Measurements from ENCODE around the gene LIG1. TPM values are rescaled to one million over a fixed set of nuclear protein-coding genes. Genes with fewer than 3 reads are reported as not detected.

LIG1 gene
- total and polyA plus RNA-seq, 2 donors from 2014 or later = 14.0 to 25.9 TPM

- no peaks in the 10 kb centered on the region for H3K36me3 ChIP-seq (ENCODE audit: control insufficient read depth in 2 of 3, insufficient read depth in 3 of 3, low read length in 3 of 3)
- DNase-seq (peak in 1 of 5 donors; percentile 3), FAIRE-seq (no peak)
- H3K4me3 ChIP-seq (ENCODE audit: low read length in 3 of 3) = no peak overlapping the region
- intact Hi-C loops (cut with DNase I) = no loop called here
- H3K4me1 ChIP-seq (ENCODE audit: control insufficient read depth in 2 of 3, insufficient read depth in 2 of 3, low read depth in 1 of 3, low read length in 3 of 3) = no peaks in the 10 kb centered on the region
- no peak overlapping the region for H3K27ac ChIP-seq (ENCODE audit: low read depth in 2 of 2, low read length in 2 of 2)
- H3K9ac ChIP-seq (ENCODE audit: low read length in 3 of 3) = no peak overlapping the region
- no peak for TF ChIP-seq CTCF (IDR thresholded peaks at IDR 0.05; ENCODE audit: borderline replicate concordance, extremely low read depth, insufficient read depth)
- no peaks in the 10 kb centered on the region for H3K9me3 ChIP-seq (ENCODE audit: control insufficient read depth in 2 of 3, insufficient read depth in 1 of 3, low read length in 3 of 3)
- no peaks in the 10 kb centered on the region for H3K27me3 ChIP-seq (ENCODE audit: control insufficient read depth, insufficient read depth, low read length)
Measured at GRCh38 chr19:48192750-48193149, 22.6 kb upstream of the LIG1 start.

GRCh38 chr19:48190885-48191284 is 20.7 kb upstream of the LIG1 start:
- no peak overlapping the region for H3K4me3 ChIP-seq (ENCODE audit: low read length in 3 of 3)
- H3K27me3 ChIP-seq (ENCODE audit: control insufficient read depth, insufficient read depth, low read length) = no peaks in the 10 kb centered on the region
- H3K9me3 ChIP-seq (ENCODE audit: control insufficient read depth in 2 of 3, insufficient read depth in 1 of 3, low read length in 3 of 3) = no peaks in the 10 kb centered on the region
- no peak for DNase-seq
- H3K4me1 ChIP-seq (ENCODE audit: control insufficient read depth in 2 of 3, insufficient read depth in 2 of 3, low read depth in 1 of 3, low read length in 3 of 3) = no peaks in the 10 kb centered on the region
- no peak overlapping the region for H3K9ac ChIP-seq (ENCODE audit: low read length in 3 of 3)
- intact Hi-C loops (cut with DNase I) = no loop called here
- no peak for TF ChIP-seq CTCF (IDR thresholded peaks at IDR 0.05; ENCODE audit: borderline replicate concordance, extremely low read depth, insufficient read depth)
- FAIRE-seq = no peak
- H3K27ac ChIP-seq (ENCODE audit: low read depth in 2 of 2, low read length in 2 of 2) = no peak overlapping the region
- no peaks in the 10 kb centered on the region for H3K36me3 ChIP-seq (ENCODE audit: control insufficient read depth in 2 of 3, insufficient read depth in 3 of 3, low read length in 3 of 3)

GRCh38 chr19:48190288-48190884 is 20.2 kb upstream of the LIG1 start:
- H3K4me1 ChIP-seq (ENCODE audit: control insufficient read depth in 2 of 3, insufficient read depth in 2 of 3, low read depth in 1 of 3, low read length in 3 of 3) = no peaks in the 10 kb centered on the region
- peak in 4 of 5 donors; percentile 60 to 78 (median 74) for DNase-seq

More at GRCh38 chr19:48190288-48190884, 20.2 kb upstream of the LIG1 start:
- no peak for FAIRE-seq
- no peak for TF ChIP-seq CTCF (IDR thresholded peaks at IDR 0.05; ENCODE audit: borderline replicate concordance, extremely low read depth, insufficient read depth)
- no peak overlapping the region for H3K4me3 ChIP-seq (ENCODE audit: low read length in 3 of 3)
- no peak overlapping the region for H3K9ac ChIP-seq (ENCODE audit: low read length in 3 of 3)
- no peaks in the 10 kb centered on the region for H3K36me3 ChIP-seq (ENCODE audit: control insufficient read depth in 2 of 3, insufficient read depth in 3 of 3, low read length in 3 of 3)
- no peaks in the 10 kb centered on the region for H3K27me3 ChIP-seq (ENCODE audit: control insufficient read depth, insufficient read depth, low read length)
- H3K9me3 ChIP-seq (ENCODE audit: control insufficient read depth in 2 of 3, insufficient read depth in 1 of 3, low read length in 3 of 3) = no peaks in the 10 kb centered on the region
- intact Hi-C loops (cut with DNase I) = no loop called here
- no peak overlapping the region for H3K27ac ChIP-seq (ENCODE audit: low read depth in 2 of 2, low read length in 2 of 2)

Measured in kidney (tissue), 14 donors.